NCI-H1105 treated with DMSO at 0.1 percent for 48 hours (cell line): Measurements from ENCODE around the gene BCL11A.

Experiments
- DNase-seq: peaks from one replicate; lab custom pipeline; 2025; lab: John Stamatoyannopoulos, UW

Gene BCL11A

GRCh38 chr2:60553495-60554073 is at the start of gene BCL11A:
TSS of gene BCL11A (minus strand) at chr2:60553654. CDS start at chr2:60553270, 384 bp downstream.
- DNase-seq: peak; percentile 37

- no peak for DNase-seq
Measured at GRCh38 chr2:60602828-60603532, 49.5 kb upstream of the BCL11A start.

- DNase-seq: no peak
Measured at GRCh38 chr2:60602388-60602787, 48.9 kb upstream of the BCL11A start.

DNA sequence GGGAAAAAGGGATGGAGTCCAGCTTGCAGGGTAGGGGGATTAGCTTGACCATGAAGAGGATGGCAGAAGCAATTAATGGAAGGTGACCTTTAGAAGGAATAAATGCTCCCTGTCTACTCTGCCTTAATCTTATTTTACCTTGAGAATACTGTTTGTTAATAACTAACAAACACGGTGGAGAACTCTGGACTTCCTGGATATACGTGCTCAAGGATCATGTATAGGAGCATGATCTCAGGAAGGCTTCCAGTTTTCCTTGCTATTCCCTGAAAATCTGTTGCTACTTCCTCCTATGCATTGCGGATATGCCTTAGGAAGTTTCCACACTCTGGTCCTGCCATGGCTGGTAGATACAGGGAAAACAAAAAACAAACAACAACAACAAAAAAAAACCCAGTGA is 44.8 kb upstream of the BCL11A start:
- DNase-seq: no peak

- DNase-seq: no peak
Measured at GRCh38 chr2:60597346-60597745, 43.9 kb upstream of the BCL11A start.

- no peak for DNase-seq
Measured at GRCh38 chr2:60596411-60596810, 43.0 kb upstream of the BCL11A start.

GRCh38 chr2:60595953-60596352 is 42.5 kb upstream of the BCL11A start:
- no peak for DNase-seq

GRCh38 chr2:60589104-60589503 is 35.6 kb upstream of the BCL11A start:
- no peak for DNase-seq

GRCh38 chr2:60586081-60586480 is 32.6 kb upstream of the BCL11A start:
- peak; percentile 7 for DNase-seq

DNA sequence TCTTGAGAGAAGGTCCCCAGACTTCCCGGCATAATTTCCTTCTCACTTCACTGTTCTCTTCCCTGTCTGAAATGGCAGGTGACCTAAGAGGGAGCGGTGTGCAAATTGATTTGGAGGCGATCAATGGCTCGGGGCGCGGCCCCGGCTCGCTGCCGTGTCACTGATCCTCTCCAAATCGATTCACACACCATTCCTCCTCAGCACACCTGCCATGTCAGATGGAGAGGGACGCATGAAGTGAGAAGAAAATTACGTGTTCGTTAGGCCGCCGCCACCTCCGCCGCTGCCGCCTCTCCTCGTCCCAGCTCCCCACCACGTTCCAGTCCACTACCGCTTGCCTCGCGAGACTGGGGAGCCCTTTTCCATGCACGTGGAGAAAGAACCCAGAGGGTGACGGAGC is 31.8 kb upstream of the BCL11A start:
- DNase-seq: no peak

GRCh38 chr2:60583604-60584003 is 30.1 kb upstream of the BCL11A start:
- no peak for DNase-seq

DNA sequence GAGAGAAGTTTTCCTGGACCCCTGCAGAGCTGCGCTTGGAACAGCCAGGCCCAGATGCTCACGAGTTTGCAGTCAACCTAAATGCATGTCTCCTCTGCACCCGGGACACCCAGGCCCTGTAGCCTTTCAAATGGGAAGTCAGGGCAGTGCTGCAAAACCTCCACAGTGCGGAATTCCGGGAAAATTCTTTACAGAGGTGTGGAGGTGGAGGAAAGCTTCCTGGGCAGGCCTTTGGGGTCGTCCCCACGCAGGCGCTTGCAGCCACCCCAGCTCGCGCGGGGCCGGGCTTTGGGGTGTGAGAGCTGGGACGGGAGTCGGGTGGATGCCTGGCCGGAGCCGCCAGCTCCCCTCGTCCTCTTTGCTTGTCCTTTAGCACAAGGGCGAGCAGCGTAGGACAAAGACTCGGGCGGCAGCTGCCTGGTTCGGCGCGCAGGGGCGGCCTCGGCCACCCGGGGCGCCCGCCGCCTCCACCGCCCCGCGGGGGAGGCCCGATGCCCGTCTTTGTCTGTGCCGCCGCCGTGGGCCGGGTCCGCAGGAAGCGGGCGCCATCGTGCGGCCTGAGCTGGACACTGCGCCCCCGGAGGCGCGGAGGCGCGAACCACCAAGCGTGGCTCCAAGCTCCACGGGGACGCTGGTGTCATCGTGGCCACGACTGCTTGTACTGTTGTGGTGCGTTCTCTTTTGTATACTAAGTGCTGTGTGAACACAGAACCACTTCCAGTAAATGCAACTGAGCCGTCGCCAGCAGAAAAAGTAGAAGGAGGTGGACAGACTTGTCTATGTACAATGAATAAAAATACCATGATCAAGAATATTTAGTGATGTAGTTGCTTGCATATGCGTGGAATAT is 28.2 kb upstream of the BCL11A start:
- DNase-seq: peak; percentile 53

DNA sequence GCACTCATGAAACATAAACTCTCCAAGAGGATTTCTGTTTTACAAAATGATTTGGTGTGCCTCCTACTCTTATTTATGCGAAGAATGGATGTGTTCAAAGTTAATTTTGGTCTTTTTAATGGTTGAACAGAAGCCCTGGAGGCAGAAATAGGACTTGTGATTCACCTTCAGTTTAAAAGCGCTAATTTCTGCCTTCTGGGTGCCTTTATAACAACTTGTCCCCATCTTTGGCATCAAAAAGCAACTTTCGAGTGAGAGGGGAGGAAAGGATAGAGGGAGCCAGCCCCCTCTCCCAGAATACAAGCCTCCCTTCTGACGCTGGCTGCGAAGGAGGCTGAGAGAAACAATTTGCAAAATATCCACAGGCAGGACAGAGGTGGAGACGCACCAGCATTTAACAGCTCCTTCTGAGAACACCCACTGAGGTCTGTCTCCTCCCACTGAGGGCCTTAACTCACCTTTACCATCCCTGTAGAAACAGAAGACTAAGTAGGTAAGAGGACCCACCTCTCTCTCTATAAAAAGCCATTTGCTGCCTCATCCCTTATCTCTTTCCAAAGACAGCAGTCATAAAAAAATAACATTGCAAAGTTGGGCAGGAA is 24.3 kb upstream of the BCL11A start:
- DNase-seq: no peak

DNA sequence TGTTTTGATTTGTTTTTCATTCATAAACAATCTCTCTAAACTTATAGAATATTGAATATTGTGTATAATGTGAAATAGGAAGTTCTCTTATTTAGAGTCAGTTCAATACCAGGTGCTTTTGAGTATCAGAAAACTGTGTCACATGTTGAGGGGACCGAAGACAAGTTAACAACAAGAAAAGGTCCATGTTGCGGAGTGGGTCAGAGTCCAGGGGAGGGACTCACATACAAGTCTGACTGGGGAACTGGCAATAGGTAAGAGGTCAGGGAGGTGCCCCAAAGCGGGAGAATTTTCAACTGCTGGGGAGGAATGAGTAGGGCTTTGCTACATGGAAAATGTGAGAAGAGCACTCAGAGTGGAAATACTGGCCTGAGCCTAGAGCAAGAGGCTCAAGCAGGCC is 19.8 kb upstream of the BCL11A start:
- no peak for DNase-seq

- DNase-seq: no peak
Measured at GRCh38 chr2:60570251-60570650, 16.8 kb upstream of the BCL11A start.

- DNase-seq: peak; percentile 10
Measured at GRCh38 chr2:60569680-60570111, 16.2 kb upstream of the BCL11A start.

GRCh38 chr2:60567919-60568768 is 14.7 kb upstream of the BCL11A start:
- peak; percentile 23 for DNase-seq

DNA sequence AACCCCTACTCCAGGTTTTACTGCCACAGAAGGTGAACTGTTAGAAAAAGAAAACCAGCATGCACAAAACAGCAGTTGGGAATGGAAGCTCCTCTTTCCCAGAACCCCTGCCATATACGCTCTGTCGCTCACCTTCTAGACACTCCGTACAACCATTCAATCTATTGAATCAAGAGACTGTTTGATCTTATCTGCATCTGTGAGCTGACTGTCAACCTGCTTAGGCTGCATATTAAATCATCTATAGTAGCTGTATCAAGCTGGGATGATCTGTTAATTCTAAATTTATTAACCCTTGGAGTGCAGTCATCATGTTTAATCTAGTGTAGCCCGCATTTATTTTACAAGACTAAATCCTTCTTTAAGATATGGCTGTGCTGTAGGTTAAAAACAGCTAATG is 13.6 kb upstream of the BCL11A start:
- DNase-seq: no peak

DNA sequence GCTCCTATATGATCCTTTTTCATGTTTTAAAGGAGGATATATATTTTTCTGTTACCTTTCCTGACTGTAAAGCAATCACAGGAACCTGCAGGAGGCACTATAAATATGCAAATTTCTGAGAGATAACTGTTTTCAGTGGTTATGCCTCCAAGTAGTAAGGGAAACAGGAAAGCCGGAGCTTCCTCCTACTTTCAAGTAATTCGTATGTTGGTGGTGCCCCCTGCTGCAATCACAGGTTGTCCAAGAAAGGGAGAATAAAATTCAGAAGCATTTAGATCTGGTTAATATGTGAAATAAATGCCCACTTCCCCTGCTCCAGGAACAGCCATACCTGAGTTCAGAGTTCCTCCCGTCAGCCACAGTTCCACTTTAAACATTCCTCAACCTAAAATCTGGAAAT is 12.0 kb upstream of the BCL11A start:
- peak; percentile 40 for DNase-seq

GRCh38 chr2:60560734-60561644 is 7.5 kb upstream of the BCL11A start:
- DNase-seq: no peak

DNA sequence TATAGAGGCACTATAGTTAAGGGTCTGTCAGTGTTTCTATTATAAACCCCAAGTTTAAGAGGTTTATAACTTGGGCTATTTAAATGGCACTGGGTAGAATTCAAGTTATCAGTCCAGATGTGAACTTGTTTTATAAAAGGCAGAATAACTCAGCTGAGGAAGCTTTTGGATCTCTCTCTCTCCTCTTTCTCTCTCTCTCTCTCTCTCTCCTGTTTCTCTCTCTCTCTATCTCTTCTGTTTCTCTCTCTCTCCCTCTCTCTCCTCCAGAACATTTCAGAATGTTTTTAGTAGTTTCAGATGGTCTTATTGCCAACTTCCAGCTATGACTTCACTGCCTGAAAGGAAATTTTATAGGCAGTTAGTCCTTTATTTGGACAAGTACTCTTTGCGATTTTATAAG is 6.4 kb upstream of the BCL11A start:
- no peak for DNase-seq
